ENCODE measurements around the gene WDR20.

Gene WDR20

DNA sequence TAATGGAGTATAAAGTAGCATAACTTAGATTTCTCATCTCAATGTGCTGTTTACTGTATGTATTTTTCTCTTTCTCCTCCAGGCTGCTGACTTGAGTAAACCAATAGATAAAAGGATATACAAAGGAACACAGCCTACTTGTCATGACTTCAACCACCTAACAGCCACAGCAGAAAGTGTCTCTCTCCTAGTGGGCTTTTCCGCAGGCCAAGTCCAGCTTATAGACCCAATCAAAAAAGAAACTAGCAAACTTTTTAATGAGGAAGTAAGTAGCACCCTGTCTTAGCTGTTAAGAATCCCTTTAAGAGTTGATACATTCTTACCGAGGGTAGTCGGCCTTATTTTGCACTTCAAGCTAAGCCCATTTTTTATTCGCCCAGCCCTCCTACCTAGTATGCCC, 55.2 kb downstream of the WDR20 start:
- DNase-seq (ENCODE audit: extremely low read depth, low read depth) = no peak
- TF ChIP-seq, protein P1, sequence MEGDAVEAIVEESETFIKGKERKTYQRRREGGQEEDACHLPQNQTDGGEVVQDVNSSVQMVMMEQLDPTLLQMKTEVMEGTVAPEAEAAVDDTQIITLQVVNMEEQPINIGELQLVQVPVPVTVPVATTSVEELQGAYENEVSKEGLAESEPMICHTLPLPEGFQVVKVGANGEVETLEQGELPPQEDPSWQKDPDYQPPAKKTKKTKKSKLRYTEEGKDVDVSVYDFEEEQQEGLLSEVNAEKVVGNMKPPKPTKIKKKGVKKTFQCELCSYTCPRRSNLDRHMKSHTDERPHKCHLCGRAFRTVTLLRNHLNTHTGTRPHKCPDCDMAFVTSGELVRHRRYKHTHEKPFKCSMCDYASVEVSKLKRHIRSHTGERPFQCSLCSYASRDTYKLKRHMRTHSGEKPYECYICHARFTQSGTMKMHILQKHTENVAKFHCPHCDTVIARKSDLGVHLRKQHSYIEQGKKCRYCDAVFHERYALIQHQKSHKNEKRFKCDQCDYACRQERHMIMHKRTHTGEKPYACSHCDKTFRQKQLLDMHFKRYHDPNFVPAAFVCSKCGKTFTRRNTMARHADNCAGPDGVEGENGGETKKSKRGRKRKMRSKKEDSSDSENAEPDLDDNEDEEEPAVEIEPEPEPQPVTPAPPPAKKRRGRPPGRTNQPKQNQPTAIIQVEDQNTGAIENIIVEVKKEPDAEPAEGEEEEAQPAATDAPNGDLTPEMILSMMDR (IDR thresholded peaks at IDR 0.05; ENCODE audit: low read depth, low read length) = no peak

DNA sequence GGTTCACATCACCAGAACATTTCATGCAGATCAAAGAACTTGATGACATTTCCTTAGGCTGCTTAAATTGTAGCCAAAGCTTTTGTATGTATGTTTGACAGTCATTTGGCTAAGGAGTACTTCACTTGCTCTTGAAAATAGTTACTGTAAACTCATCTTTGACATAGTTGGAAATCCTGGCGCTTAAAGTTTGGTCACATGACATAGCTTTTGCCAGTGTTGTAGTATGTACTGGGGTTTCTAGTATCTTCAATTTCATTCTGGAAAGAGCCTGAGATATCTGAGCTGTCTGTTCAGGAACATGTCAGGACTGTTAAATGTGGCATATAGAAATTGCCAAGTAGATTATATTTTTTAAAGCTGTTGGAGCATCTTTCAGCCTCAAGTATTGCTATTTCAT, 55.7 kb downstream of the WDR20 start:
- TF ChIP-seq, protein P1 (IDR thresholded peaks at IDR 0.05; ENCODE audit: low read depth, low read length) = no peak
- DNase-seq (ENCODE audit: extremely low read depth, low read depth) = no peak

DNA sequence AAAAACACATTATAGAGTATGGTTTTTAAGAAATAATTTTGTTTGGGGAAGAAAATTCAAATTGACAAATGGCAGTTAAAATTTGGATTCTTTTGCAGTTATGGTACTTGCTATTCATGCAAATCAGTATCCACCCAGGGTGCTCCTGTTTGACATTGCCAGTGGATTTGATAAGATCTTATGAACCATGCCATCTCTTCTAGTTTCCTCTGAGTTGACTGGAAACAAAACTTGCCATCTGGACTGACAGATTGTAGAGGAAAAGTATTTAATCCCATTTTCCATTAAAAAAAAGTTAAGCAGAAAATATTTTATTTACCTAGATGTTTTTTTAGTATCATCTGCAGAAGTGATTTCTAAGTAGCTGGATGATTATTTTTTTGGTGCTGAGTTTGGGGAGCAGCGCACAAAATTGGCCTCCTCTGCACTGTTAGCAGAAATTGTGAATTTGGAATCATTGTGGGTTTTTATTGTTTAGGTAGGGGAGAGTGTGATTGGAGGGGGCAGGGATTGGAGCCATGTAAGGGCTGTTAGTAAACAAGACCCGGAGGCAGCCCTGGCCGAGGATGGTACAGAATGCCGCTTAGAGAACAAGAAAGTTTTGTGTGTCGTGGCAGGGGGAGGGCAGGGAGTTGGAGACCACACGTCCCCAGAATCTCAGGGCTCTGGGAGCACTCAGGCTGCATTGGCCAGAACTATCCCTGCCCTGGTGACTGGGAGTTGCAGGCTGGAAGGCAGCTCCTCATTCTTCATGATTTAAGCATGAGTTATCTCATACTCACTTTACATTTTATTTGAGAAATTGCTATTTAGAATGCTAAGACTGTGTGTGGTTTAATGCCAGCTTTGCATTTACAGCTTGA, 56.6 kb downstream of the WDR20 start:
- DNase-seq (ENCODE audit: extremely low read depth, low read depth) = no peak
- TF ChIP-seq, protein P1 (IDR thresholded peaks at IDR 0.05; ENCODE audit: low read depth, low read length) = no peak

DNA sequence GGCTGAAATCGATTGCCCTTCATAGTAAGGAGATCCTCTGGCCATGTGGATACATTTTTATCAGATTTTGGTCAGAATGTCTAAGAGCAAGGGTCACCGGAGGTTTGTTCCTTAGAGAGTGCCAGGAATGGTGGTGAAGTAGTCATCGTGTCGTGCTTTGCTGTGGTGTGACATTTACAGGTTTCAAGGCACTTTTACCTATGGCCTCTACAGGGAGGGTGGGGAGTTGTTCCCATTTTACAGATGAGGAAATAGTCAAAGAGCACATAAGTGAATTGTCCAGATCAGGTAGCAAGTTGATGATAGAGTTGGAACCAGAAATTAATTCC, 57.2 kb downstream of the WDR20 start:
- TF ChIP-seq, protein P1 (IDR thresholded peaks at IDR 0.05; ENCODE audit: low read depth, low read length) = no peak
- no peak for DNase-seq (ENCODE audit: extremely low read depth, low read depth)

DNA sequence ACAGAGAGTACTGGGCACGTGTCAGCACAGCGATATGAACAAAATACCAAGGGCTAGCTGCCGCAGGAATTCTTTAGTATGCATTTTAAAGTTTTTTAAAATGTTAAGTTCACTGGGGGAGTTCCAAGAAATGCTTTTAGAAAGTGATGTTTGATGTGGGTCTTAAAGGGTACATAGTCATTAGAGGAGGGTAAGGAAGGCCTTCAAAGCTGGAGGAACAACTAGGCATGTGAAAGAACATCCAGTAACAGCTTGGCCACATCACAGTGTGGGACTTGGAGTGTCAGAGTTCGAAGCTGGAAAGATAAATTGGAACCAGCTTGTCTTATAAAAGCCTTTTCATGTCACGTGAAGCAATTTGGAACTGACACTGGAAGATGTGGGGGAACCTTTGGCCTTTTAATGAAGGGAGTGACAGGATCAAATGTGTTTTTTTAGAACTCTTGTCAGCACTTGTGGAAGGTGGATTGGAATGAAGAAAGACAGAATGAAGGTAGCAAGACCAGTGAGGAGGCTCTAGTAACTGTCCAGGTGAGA, 57.7 kb downstream of the WDR20 start:
- TF ChIP-seq, protein P1 (IDR thresholded peaks at IDR 0.05; ENCODE audit: low read depth, low read length) = no peak
- no peak for DNase-seq (ENCODE audit: extremely low read depth, low read depth)

DNA sequence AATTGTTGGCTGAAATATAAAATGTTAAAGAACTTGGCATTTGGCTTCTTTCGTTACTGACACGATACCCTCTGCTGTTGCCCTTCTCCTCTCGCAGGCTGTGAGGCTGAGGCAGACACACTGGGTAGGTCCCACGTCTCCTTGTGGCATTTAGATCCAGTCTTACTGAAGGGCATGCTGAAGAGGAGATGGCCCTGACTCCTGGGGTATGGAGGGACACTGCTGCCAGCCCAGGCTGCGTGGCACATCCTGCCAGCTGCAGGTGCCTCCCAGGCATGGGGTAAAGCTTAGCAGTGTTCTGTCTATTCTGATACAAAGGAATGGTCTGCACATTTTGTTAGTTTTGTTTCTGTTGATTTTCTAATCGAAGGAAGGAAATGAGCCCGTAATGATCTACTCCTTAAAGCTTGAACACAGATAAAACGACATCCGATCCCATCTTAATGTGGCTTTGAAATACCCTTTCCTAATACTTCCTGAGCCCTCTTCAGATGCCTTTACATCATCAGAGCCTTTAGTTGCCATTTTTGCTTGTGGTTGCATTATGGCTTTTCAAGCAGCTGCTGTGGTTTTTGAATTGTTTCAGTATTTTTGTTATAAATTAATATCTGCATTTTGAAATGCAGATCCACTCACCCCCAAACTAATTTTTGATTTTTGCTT, 61.1 kb downstream of the WDR20 start:
- no peak for DNase-seq (ENCODE audit: extremely low read depth, low read depth)
- TF ChIP-seq, protein P1 (IDR thresholded peaks at IDR 0.05; ENCODE audit: low read depth, low read length) = no peak

DNA sequence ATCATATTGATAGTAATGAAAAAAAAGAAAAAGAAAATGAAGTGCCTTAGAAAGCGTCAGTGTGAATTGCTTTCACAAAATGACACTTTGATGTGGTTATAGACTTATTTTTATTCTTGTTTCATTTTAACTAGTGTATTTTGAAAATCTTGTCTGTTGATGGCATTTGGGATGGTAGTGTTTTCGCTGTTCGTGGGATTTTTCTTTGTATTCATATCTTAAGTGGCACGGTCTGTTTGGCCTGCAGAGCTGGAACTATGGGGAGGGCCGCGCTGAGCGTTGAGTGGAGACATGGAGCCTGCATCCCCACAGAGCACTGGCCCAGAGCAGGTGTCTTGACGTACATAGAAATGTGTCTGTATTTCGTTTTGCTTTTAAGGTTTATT, 61.6 kb downstream of the WDR20 start:
- no peak for DNase-seq (ENCODE audit: extremely low read depth, low read depth)
- TF ChIP-seq, protein P1 (IDR thresholded peaks at IDR 0.05; ENCODE audit: low read depth, low read length) = no peak

All from AG09319 (cell line).